ENCODE results near the gene STAU1. TPM values are rescaled to one million over a fixed set of nuclear protein-coding genes. Genes with fewer than 3 reads are reported as not detected.
"Not testable (repeated sequence)": the region's sequence is repeated elsewhere in the genome, so short reads cannot be mapped to it uniquely, and the experiment has no call there.

Gene STAU1
- polyA plus RNA-seq, 1 of the 3 experiments (the other 2 are of a cell fraction) = 48.2 TPM

GRCh38 chr20:49091104-49091503 is 97.0 kb downstream of the STAU1 start:
- POLR2A ChIA-PET = interaction anchor here (0.6 kb wide), 1 partner anchor 98 kb away, joined by 3 read pairs; no protein-coding TSS in a partner anchor
- Histone ChIP-seq H3K9me3 (no peaks in the 10 kb centered on the region), H3K9me2 (no peaks in the 10 kb centered on the region), H2AFZ (ENCODE audit: low read depth) (no peak overlapping the region), H3F3A (replicated peaks; ENCODE audit: insufficient read depth) (peaks cover 18% of the 10 kb centered on the region), H4K20me1 (ENCODE audit: insufficient read depth) (no peaks in the 10 kb centered on the region), H3K4me3 (ENCODE audit: low read depth in 2 of 2, low read length in 1 of 2) (no peak overlapping the region), H3K27me3 (ENCODE audit: insufficient read depth) (no peaks in the 10 kb centered on the region), H3K36me3 (replicated peaks in 1 of 2; ENCODE audit: control insufficient read depth in 1 of 2, insufficient read depth in 2 of 2, low read length in 1 of 2) (peaks cover 65 to 95% of the 10 kb centered on the region in 2 experiments), H3K9ac (no peak overlapping the region), H3K79me2 (ENCODE audit: insufficient read depth) (peaks cover 5% of the 10 kb centered on the region), H3K4me1 (ENCODE audit: control insufficient read depth in 1 of 2, insufficient read depth in 2 of 2, low read depth in 1 of 2, low read length in 1 of 2) (no peaks in the 10 kb centered on the region), H3K4me2 (no peak overlapping the region), H3K27ac (ENCODE audit: low read depth in 2 of 2, low read length in 1 of 2) (no peak overlapping the region)
- CTCF ChIA-PET = interaction anchor here (1.3 to 3.2 kb wide), 2 partner anchors 42 to 126 kb away, joined by 3 to 8 read pairs; no protein-coding TSS in a partner anchor
- no peak for DNase-seq
- TF ChIP-seq IRF3 (IDR thresholded peaks at IDR 0.05; ENCODE audit: low read depth, low read length) = no peak
- TF ChIP-seq RAD21 (IDR thresholded peaks at IDR 0.05; ENCODE audit: low read length) = no peak
- TF ChIP-seq EZH2phosphoT487 (IDR thresholded peaks at IDR 0.05; ENCODE audit: borderline replicate concordance, low read depth) = no peak
- no peak for TF ChIP-seq USF1 (IDR thresholded peaks at IDR 0.05; ENCODE audit: borderline replicate concordance, low read depth)
- no peak for TF ChIP-seq RCOR1 (IDR thresholded peaks at IDR 0.05; ENCODE audit: low read length)
- no peak for TF ChIP-seq JUND (IDR thresholded peaks at IDR 0.05)
- TF ChIP-seq POLR2AphosphoS5 (IDR thresholded peaks at IDR 0.05; ENCODE audit: low read depth, low read length) = no peak
- TF ChIP-seq CHD2 (IDR thresholded peaks at IDR 0.05; ENCODE audit: low read length, partially characterized antibody) = no peak
- TF ChIP-seq NFIC (IDR thresholded peaks at IDR 0.05; ENCODE audit: borderline replicate concordance) = no peak
- TF ChIP-seq GABPA (IDR thresholded peaks at IDR 0.05; ENCODE audit: low read depth) = no peak
- TF ChIP-seq ELF1 (IDR thresholded peaks at IDR 0.05) = no peak
- TF ChIP-seq SMC3 (IDR thresholded peaks at IDR 0.05; ENCODE audit: low read depth, low read length) = no peak
- TF ChIP-seq SIN3A (IDR thresholded peaks at IDR 0.05; ENCODE audit: borderline replicate concordance, low read depth, low read length) = no peak
- TF ChIP-seq YY1 (IDR thresholded peaks at IDR 0.05; ENCODE audit: low read depth) = no peak
- TF ChIP-seq REST (IDR thresholded peaks at IDR 0.05; ENCODE audit: low read depth, low read length) = no peak
- TF ChIP-seq FOXJ3 (CRISPR knock-in tag; IDR thresholded peaks at IDR 0.05) = no peak
- TF ChIP-seq CTCF (IDR thresholded peaks at IDR 0.05) = no peak
- WGBS (ENCODE audit: low lambda C conversion rate) = 95% methylated on average over 8 of the region's 8 CpGs

- CTCF ChIA-PET = not testable (repeated sequence)
- 95% methylated on average over 12 of the region's 12 CpGs for WGBS (ENCODE audit: low lambda C conversion rate)
Measured at GRCh38 chr20:49082295-49082694, 105.8 kb downstream of the STAU1 start.

More at GRCh38 chr20:49082295-49082694, 105.8 kb downstream of the STAU1 start:
- H3K9me2 ChIP-seq; H3K4me1 ChIP-seq (ENCODE audit: control insufficient read depth in 1 of 2, insufficient read depth in 2 of 2, low read depth in 1 of 2, low read length in 1 of 2); H3K4me2 ChIP-seq; H3F3A ChIP-seq (replicated peaks; ENCODE audit: insufficient read depth); H3K27me3 ChIP-seq (ENCODE audit: insufficient read depth); H3K9me3 ChIP-seq; DNase-seq; H3K9ac ChIP-seq; H2AFZ ChIP-seq (ENCODE audit: low read depth); H3K4me3 ChIP-seq (ENCODE audit: low read depth in 2 of 2, low read length in 1 of 2); H3K27ac ChIP-seq (ENCODE audit: low read depth in 2 of 2, low read length in 1 of 2); H4K20me1 ChIP-seq (ENCODE audit: insufficient read depth); POLR2A ChIA-PET: not testable (repeated sequence)
- H3K36me3 ChIP-seq (replicated peaks in 1 of 2; ENCODE audit: control insufficient read depth in 1 of 2, insufficient read depth in 2 of 2, low read length in 1 of 2) = peaks cover 36 to 81% of the 10 kb centered on the region in 2 experiments
- peaks cover 19% of the 10 kb centered on the region for H3K79me2 ChIP-seq (ENCODE audit: insufficient read depth)
